Measurements from ENCODE around the gene EIF2S2. TPM values are rescaled to one million over a fixed set of nuclear protein-coding genes. Genes with fewer than 3 reads are reported as not detected.

EIF2S2 gene
- polyA plus RNA-seq, 1 donor from 2014 or later: 22.8 TPM

GRCh38 chr20:34047917-34048316, 64.1 kb downstream of the EIF2S2 start:
- Mint-ChIP-seq H3K36me3 (peaks cover 4% of the 10 kb centered on the region), H3K4me1 (peaks cover 31 to 59% (median 43%) of the 10 kb centered on the region in 3 donors), H3K4me3 (no peak overlapping the region), H3K27me3 (no peaks in the 10 kb centered on the region), H3K9me3 (no peaks in the 10 kb centered on the region), H3K27ac (no peak overlapping the region)

GRCh38 chr20:34047010-34047687, 64.9 kb downstream of the EIF2S2 start:
- Mint-ChIP-seq H3K9me3 (no peaks in the 10 kb centered on the region), H3K27me3 (no peaks in the 10 kb centered on the region), H3K4me3 (peak overlapping the region in 1 of 4 donors; percentile 25), H3K27ac (no peak overlapping the region), H3K36me3 (peaks cover 1% of the 10 kb centered on the region), H3K4me1 (peaks cover 34 to 58% (median 38%) of the 10 kb centered on the region in 3 donors)

DNA sequence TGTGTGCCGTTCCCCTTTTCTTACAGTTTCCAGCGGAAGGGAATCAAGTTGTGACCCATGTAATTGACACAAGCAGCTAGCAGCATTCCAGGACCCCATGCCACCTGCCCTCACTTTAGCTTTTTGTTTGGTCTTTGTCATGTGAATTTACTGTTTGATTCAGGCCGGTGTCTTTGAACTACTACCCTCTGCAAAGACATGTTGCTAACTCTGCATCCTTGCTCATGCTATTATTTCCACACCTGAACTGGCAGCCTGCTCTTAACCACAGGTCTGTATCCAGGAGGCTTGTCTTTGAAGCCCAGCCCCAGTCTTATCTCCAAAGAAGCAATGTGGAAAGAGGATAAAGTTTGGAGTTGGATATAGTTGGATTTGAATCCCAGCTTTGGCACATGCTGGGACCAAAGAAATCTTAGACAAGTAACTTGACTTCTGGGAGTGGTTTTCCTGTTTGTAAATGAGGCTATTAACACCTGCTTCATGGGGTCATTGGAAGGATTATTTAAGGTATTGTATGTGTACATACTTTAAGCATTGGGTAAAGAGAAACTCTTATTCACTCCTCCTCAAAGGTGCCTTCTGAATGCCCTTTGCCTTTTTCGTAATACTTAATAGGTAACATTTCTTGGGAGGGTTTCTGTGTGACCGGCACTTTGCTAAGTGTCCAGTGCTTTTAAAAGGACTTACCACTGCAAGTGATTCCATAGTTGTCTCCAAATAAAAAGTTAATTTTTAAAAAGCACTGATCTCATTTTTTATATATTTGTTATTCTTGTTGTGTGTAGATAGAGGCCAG, 65.9 kb downstream of the EIF2S2 start:
- Mint-ChIP-seq H3K27me3 (no peaks in the 10 kb centered on the region), H3K9me3 (no peaks in the 10 kb centered on the region), H3K4me1 (peaks cover 40 to 61% (median 42%) of the 10 kb centered on the region in 3 donors), H3K36me3 (peaks cover 1% of the 10 kb centered on the region), H3K27ac (peak overlapping the region in 1 of 3 donors; percentile 24), H3K4me3 (no peak overlapping the region)

- Mint-ChIP-seq H3K27ac (no peak overlapping the region), H3K9me3 (no peaks in the 10 kb centered on the region), H3K4me1 (peaks cover 35 to 63% (median 50%) of the 10 kb centered on the region in 3 donors), H3K27me3 (no peaks in the 10 kb centered on the region), H3K36me3 (peaks cover 1% of the 10 kb centered on the region), H3K4me3 (no peak overlapping the region)
Measured at GRCh38 chr20:34045294-34045693, 66.7 kb downstream of the EIF2S2 start.

DNA sequence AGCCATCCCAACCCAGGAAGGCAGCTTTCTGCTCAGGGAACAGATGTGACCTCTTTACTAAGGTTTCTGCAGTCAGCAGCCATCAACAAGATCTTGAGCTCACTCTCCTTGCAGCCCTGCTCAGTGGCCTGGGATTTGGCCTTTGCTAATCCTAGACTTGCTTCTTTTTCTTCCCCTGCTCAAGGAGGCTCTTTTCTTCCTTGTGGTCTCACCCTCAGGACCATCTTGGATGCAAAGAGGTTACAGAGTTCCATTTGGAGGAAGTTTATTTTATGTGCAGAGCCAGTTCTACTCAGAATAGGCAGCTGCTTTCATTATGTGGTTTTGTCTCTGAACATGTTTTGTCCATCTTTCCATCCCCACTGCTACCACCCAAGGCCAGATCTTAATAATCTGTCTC, 69.0 kb downstream of the EIF2S2 start:
- H3K36me3 Mint-ChIP-seq: peaks cover 1% of the 10 kb centered on the region
- no peaks in the 10 kb centered on the region for H3K27me3 Mint-ChIP-seq
- peaks cover 36 to 50% (median 49%) of the 10 kb centered on the region in 3 donors for H3K4me1 Mint-ChIP-seq
- H3K27ac Mint-ChIP-seq: peak overlapping the region in 1 of 3 donors; percentile 28
- H3K4me3 Mint-ChIP-seq: no peak overlapping the region
- no peaks in the 10 kb centered on the region for H3K9me3 Mint-ChIP-seq

DNA sequence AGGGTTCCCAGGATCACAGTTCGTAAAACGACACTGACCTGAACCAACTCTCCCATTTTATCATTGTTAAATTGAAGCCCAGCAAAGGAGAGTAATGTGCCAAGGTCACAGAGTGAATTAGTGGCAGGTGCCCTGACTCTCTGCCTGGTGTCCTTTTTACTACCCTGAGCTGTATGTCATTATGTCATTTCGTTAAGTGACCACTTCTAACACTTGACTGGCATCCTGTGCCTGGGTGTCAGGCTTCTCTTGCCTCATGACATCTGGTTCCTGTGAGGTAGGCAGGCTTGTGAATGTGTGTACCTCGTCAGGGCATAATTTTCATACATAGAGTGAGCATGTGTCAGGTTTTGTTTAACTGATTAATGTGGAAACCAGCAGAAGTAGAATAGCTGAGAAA, 69.8 kb downstream of the EIF2S2 start:
- Mint-ChIP-seq H3K27ac (peak overlapping the region in 1 of 3 donors; percentile 28), H3K27me3 (no peaks in the 10 kb centered on the region), H3K36me3 (peaks cover 1% of the 10 kb centered on the region), H3K9me3 (no peaks in the 10 kb centered on the region), H3K4me3 (no peak overlapping the region), H3K4me1 (peaks cover 34 to 52% (median 51%) of the 10 kb centered on the region in 3 donors)

DNA sequence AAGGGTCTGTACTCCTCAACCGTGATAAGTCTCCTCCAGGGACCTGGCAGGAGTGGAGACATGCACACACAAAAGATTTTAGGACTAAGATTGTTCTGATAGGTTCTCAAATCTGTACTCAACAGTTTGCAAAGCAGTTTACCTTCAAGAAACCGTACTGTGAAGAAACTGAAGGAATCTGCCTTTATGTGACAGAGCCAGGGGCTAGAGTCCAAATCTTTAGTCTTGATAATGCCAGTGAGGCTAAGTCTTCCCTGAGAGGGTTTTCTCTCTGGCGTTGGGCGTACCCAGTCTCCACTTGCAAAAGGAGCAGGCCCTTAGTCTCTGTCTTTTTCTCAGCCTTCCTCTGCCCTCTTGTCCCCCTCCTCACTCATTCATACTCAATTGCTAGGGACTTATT, 70.8 kb downstream of the EIF2S2 start:
- Mint-ChIP-seq H3K27me3 (no peaks in the 10 kb centered on the region), H3K36me3 (peaks cover 1% of the 10 kb centered on the region), H3K4me1 (peaks cover 39 to 60% (median 56%) of the 10 kb centered on the region in 3 donors), H3K4me3 (no peak overlapping the region), H3K27ac (peak overlapping the region in 2 of 3 donors; percentile 4 to 21), H3K9me3 (no peaks in the 10 kb centered on the region)

DNA sequence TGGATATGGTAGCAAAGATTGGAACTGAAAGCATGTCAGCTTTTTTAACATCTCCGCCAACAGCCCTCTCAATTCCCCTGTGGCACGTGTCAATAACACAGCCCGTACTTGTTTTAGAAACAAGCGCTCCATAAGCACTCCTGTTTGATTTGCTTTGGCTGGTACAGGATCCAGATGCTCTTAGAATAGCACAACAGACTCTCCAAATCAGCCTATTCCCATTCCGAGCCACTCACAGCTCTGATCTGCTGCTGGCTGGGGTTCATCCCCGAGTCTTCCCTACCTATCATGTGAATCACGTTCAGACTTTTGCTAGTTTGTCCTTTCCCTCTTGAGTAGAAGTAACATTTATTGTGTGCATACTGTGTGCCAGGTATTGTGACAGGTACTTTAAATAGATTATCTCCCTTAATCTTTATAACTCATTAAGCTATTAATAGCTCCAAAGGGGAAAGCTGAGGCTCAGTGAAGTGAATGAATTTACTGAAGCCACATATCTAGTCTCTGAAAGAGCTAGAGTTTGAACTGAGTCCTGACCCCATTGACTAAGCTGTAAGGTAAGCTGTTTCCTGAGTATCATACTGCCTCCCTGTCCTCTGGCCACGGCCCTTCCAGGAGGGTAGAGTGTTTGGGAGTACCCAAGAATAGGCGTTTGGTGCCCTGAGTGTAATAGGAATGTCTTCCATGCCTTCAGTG, 71.6 kb downstream of the EIF2S2 start:
- no peak overlapping the region for H3K27ac Mint-ChIP-seq
- H3K27me3 Mint-ChIP-seq: no peaks in the 10 kb centered on the region
- H3K36me3 Mint-ChIP-seq: peaks cover 1% of the 10 kb centered on the region
- no peak overlapping the region for H3K4me3 Mint-ChIP-seq
- peaks cover 40 to 61% (median 56%) of the 10 kb centered on the region in 3 donors for H3K4me1 Mint-ChIP-seq
- no peaks in the 10 kb centered on the region for H3K9me3 Mint-ChIP-seq

Other genes starting within 250 kb of the EIF2S2 start
- 218 TPM for gene RALY, start 118.3 kb downstream of the EIF2S2 start, polyA plus RNA-seq
- gene ASIP, start 129.2 kb upstream of the EIF2S2 start, polyA plus RNA-seq: not detected
- gene AHCY, start 191.1 kb upstream of the EIF2S2 start, polyA plus RNA-seq: 27.3 TPM